K562 (cell line): ENCODE data around the gene CDC14B. TPM values are rescaled to one million over a fixed set of nuclear protein-coding genes. Genes with fewer than 3 reads are reported as not detected.

Experiments used
- ATAC-seq: fragments of 200-7000 bp; cut with Tn5 transposase; 3 replicates; pipeline ENCODE4 v1.9.1; 2020; ENCODE audit warnings: moderate library complexity
- BruUV-seq: library from RNA; stranded (reverse); fragments of 400-500 nt; replicated peaks from 2 replicates; lab custom pipeline; 2021; lab: Mats Ljungman, UMichigan
- CTCF ChIA-PET: fragments of 300-600 bp; formaldehyde crosslinking; extraction: SDS; loops from one replicate; lab custom pipeline; 2021; ENCODE audit warnings: low intra/inter-chr PET ratio; lab: Yijun Ruan, JAX
- POLR2A ChIA-PET: fragments of 300-600, 350-650 bp; sonication (Branson Sonifier 250); formaldehyde crosslinking; extraction: SDS; loops from one replicate; lab custom pipeline; 2021; ENCODE audit warnings: antibody characterized with exemption, inconsistent platforms; lab: Yijun Ruan, JAX
- DNase-seq, 4 experiments: peaks; one replicate each; pipeline versions ENCODE4 v3.0.0 to v3.0.0-alpha.2; 2011 to 2018; ENCODE audit warnings: low spot score in 3 of 4, mixed read lengths in 3 of 4; ENCODE audit errors: extremely low read depth in 1 of 4
- FAIRE-seq: peaks from 2 replicates; lab custom pipeline; 2011; peaks lifted over from hg19 to GRCh38; lab: Jason Lieb, UNC
- H2AFZ ChIP-seq: 2 replicates; pipeline ENCODE4 v1.6.0; 2011; ENCODE audit warnings: low read depth, low read length, control low read depth, inconsistent platforms
- H3K27ac ChIP-seq: fragments of 200-600 bp; 3 replicates; pipeline ENCODE4 v1.8.0; 2011; ENCODE audit warnings: low read depth, mild to moderate bottlenecking, control low read depth, inconsistent platforms, low read length, moderate library complexity, mixed read lengths; ENCODE audit errors: extremely low read depth
- H3K27me3 ChIP-seq, 2 experiments: fragments of 300-600 bp in 1 of 2; 2 replicates in 1 of 2; 3 replicates in 1 of 2; pipeline versions ENCODE4 v1.6.0 to v1.8.0; 2011; ENCODE audit warnings: inconsistent platforms in 2 of 2, low read length in 2 of 2, mild to moderate bottlenecking in 1 of 2, mixed read lengths in 1 of 2, moderate library complexity in 1 of 2; ENCODE audit not compliant: control insufficient read depth in 2 of 2, insufficient read depth in 2 of 2
- H3K36me3 ChIP-seq: fragments of 300-600 bp; 3 replicates; pipeline ENCODE4 v1.8.0; 2011; ENCODE audit warnings: mild to moderate bottlenecking, low read length, inconsistent platforms; ENCODE audit not compliant: control insufficient read depth, insufficient read depth
- H3K4me1 ChIP-seq, 2 experiments: fragments of 200-600 bp in 1 of 2; replicated peaks in 1 of 2; 2 replicates in 1 of 2; 3 replicates in 1 of 2; pipeline versions ENCODE4 v1.5.1 to v1.8.0; 2011; ENCODE audit warnings: inconsistent platforms in 2 of 2, low read length in 2 of 2, mild to moderate bottlenecking in 1 of 2, mixed read lengths in 1 of 2, moderate library complexity in 1 of 2; ENCODE audit not compliant: control insufficient read depth in 2 of 2, insufficient read depth in 2 of 2
- H3K4me2 ChIP-seq: 2 replicates; pipeline ENCODE4 v1.6.1; 2011; ENCODE audit warnings: low read length, control low read depth, inconsistent platforms, mixed read lengths; ENCODE audit not compliant: insufficient read depth
- H3K4me3 ChIP-seq: fragments of 200-600 bp; sonication (generic), shearing (Covaris generic); 2 replicates; pipeline ENCODE4 v1.5.1; 2016; ENCODE audit warnings: control low read depth, inconsistent platforms
- H3K79me2 ChIP-seq: fragments of 200-600 bp; 3 replicates; pipeline ENCODE4 v1.8.0; 2011; ENCODE audit warnings: low read length, inconsistent platforms; ENCODE audit not compliant: control insufficient read depth, insufficient read depth
- H3K9ac ChIP-seq, 2 experiments: 2 replicates each; pipeline versions ENCODE4 v1.6.0 to v1.6.1; 2011; ENCODE audit warnings: low read depth in 2 of 2, low read length in 2 of 2, control low read depth in 1 of 2, inconsistent platforms in 1 of 2, mild to moderate bottlenecking in 1 of 2, mixed read lengths in 1 of 2; ENCODE audit not compliant: insufficient read depth in 1 of 2
- H3K9me1 ChIP-seq: one replicate; pipeline ENCODE4 v1.6.0; 2011; ENCODE audit warnings: inconsistent platforms, mild to moderate bottlenecking, low read length, moderate library complexity; ENCODE audit not compliant: control insufficient read depth, insufficient read depth
- H3K9me3 ChIP-seq: replicated peaks from 2 replicates; pipeline ENCODE4 v1.5.1; 2011; ENCODE audit warnings: low read depth, low read length, inconsistent platforms; ENCODE audit not compliant: control insufficient read depth, insufficient read depth
- H4K20me1 ChIP-seq: replicated peaks from 2 replicates; pipeline ENCODE4 v1.6.1; 2011; ENCODE audit warnings: low read length, inconsistent platforms, mixed read lengths; ENCODE audit not compliant: control insufficient read depth, insufficient read depth
- CBFA2T3 ChIP-seq: fragments of 450-650 bp; IDR thresholded peaks from 2 replicates; pipeline ENCODE4 v1.6.1; 2017
- CCAR2 ChIP-seq: fragments of 200-400 bp; formaldehyde crosslinking; IDR thresholded peaks from 2 replicates; pipeline ENCODE4 v1.6.1; 2017; ENCODE audit warnings: mild to moderate bottlenecking, low read depth, low read length
- FIP1L1 ChIP-seq: fragments of 200-400 bp; formaldehyde crosslinking; IDR thresholded peaks from 2 replicates; pipeline ENCODE4 v1.6.1; 2018; ENCODE audit warnings: mild to moderate bottlenecking, low read depth, low read length; ENCODE audit not compliant: poor library complexity, severe bottlenecking
- HDAC6 ChIP-seq: IDR thresholded peaks from 2 replicates; pipeline ENCODE4 v1.6.1; 2012; ENCODE audit warnings: low read depth, mild to moderate bottlenecking, control low read depth, inconsistent platforms, low read length, moderate library complexity
- KDM5B ChIP-seq: fragments of 200-600 bp; sonication (generic); IDR thresholded peaks from 2 replicates; pipeline ENCODE4 v1.6.1; 2012; ENCODE audit warnings: low read depth, mild to moderate bottlenecking, moderate library complexity, low read length, control low read depth, inconsistent platforms; ENCODE audit not compliant: insufficient replicate concordance
- MXI1 ChIP-seq: IDR thresholded peaks from 2 replicates; pipeline ENCODE4 v1.6.1; 2011; ENCODE audit warnings: low read depth, mild to moderate bottlenecking, improper control_type of control experiment, low read length
- RHOXF2B ChIP-seq: fragments of 250-450 bp; sonication (Bioruptor Pico); conservative IDR thresholded peaks from 2 replicates; pipeline ENCODE4 v1.5.1; 2021
- ZNF140 ChIP-seq: fragments of 250-450 bp; sonication (Bioruptor Pico); IDR thresholded peaks from 2 replicates; pipeline ENCODE4 v1.8.0; 2021; ENCODE audit warnings: moderate library complexity, mild to moderate bottlenecking, inconsistent platforms
- ZNF76 ChIP-seq: fragments of 250-450 bp; sonication (Bioruptor Pico); IDR thresholded peaks from 2 replicates; pipeline ENCODE4 v1.4.0; 2020; ENCODE audit warnings: mild to moderate bottlenecking, moderate library complexity, borderline replicate concordance
- WGBS: fragments of 100-300 bp; shearing (Covaris generic); methylation state at CpG from one replicate; pipeline ENCODE4 v1.1.6; 2016; ENCODE audit warnings: low coverage, mixed read lengths; ENCODE audit not compliant: insufficient coverage; ENCODE audit errors: missing lambda C conversion rate; 5-methylcytosine and 5-hydroxymethylcytosine counted together
- in situ Hi-C: fragments of 300-500 bp; cut with MboI; formaldehyde crosslinking; loops from 4 replicates; pipeline ENCODE4 v1.15.0; 2018; ENCODE audit warnings: inconsistent platforms, mixed read lengths
- intact Hi-C: fragments of 100-400 bp; cut with micrococcal nuclease; formaldehyde crosslinking; loops from 2 replicates; pipeline ENCODE4 v1.14.2; 2022
- polyA plus RNA-seq, 8 experiments: library from polyadenylated mRNA; depleted of rRNA in 4 of 8; stranded (reverse) in 5 of 8; unstranded in 3 of 8; fragments of >200 nt; fragmentation: Nextera tagmentation in 2 of 8; fragmentation: Illumina TruSeq in 1 of 8; extraction: Ambion mirVana in 2 of 8; extraction: Trizol in 1 of 8; gene quantifications; 2 replicates each; pipeline versions ENCODE4 v1.2.1 to v1.2.3, GENCODE V29; 2011 to 2014; ENCODE audit warnings: inconsistent platforms in 1 of 8, missing spikeins in 1 of 8
- total RNA-seq, 7 experiments: library from RNA; depleted of rRNA in 6 of 7; stranded (reverse); fragments of >200 nt in 6 of 7; fragmentation: Illumina TruSeq in 2 of 7; extraction: Trizol in 2 of 7; gene quantifications; 2 replicates each; pipeline versions ENCODE4 v1.2.1 to v1.2.3, GENCODE V29; 2011 to 2021; ENCODE audit warnings: low replicate concordance in 1 of 7
- TF ChIP-seq, protein P1 (sequence below): fragments of 250-450 bp; sonication (Bioruptor Pico); IDR thresholded peaks from 2 replicates; pipeline ENCODE4 v1.5.0; 2021; ENCODE audit warnings: mild to moderate bottlenecking, borderline replicate concordance
- TF ChIP-seq, protein P2 (sequence below): fragments of 450-650 bp; IDR thresholded peaks from 2 replicates; pipeline ENCODE4 v1.6.1; 2018; ENCODE audit not compliant: partially characterized antibody

Gene CDC14B
- total and polyA plus RNA-seq, 9 of the 15 experiments (the other 6 are each of a cell fraction or from before 2014, with no cell fraction given): 1.4 to 6.0 (median 3.8) TPM

DNA sequence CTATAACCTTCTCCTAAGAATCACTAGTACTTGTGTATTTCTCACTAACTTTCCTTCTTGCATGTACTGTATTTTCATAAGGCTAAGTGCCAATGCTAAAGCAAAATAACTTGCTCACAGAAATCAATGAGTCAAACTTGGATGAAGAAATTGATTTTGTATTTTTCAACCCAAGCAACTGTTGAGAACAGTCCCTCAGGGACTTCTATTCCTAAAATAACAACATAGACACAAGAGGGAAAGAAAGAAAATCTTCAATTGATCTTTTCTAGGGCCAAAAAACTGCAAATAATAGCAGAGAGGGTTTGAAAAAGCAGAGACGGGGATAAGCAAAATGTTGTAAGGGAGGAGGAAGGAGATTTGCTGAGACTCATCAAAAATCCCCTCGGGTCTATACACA, 99.9 kb downstream of the CDC14B start:
- in situ Hi-C loops: no loop called here
- intact Hi-C loops: no loop called here
- no peak for ATAC-seq
- TF ChIP-seq CBFA2T3 (no peak), CCAR2 (no peak), ZNF140 (CRISPR knock-in tag) (no peak), KDM5B (no peak), RHOXF2B (CRISPR knock-in tag) (no peak), HDAC6 (no peak), ZNF76 (no peak), MXI1 (no peak), FIP1L1 (no peak)
- TF ChIP-seq, protein P1, sequence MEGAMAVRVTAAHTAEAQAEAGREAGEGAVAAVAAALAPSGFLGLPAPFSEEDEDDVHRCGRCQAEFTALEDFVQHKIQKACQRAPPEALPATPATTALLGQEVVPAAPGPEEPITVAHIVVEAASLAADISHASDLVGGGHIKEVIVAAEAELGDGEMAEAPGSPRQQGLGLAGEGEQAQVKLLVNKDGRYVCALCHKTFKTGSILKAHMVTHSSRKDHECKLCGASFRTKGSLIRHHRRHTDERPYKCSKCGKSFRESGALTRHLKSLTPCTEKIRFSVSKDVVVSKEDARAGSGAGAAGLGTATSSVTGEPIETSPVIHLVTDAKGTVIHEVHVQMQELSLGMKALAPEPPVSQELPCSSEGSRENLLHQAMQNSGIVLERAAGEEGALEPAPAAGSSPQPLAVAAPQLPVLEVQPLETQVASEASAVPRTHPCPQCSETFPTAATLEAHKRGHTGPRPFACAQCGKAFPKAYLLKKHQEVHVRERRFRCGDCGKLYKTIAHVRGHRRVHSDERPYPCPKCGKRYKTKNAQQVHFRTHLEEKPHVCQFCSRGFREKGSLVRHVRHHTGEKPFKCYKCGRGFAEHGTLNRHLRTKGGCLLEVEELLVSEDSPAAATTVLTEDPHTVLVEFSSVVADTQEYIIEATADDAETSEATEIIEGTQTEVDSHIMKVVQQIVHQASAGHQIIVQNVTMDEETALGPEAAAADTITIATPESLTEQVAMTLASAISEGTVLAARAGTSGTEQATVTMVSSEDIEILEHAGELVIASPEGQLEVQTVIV: no peak
- TF ChIP-seq, protein P2, sequence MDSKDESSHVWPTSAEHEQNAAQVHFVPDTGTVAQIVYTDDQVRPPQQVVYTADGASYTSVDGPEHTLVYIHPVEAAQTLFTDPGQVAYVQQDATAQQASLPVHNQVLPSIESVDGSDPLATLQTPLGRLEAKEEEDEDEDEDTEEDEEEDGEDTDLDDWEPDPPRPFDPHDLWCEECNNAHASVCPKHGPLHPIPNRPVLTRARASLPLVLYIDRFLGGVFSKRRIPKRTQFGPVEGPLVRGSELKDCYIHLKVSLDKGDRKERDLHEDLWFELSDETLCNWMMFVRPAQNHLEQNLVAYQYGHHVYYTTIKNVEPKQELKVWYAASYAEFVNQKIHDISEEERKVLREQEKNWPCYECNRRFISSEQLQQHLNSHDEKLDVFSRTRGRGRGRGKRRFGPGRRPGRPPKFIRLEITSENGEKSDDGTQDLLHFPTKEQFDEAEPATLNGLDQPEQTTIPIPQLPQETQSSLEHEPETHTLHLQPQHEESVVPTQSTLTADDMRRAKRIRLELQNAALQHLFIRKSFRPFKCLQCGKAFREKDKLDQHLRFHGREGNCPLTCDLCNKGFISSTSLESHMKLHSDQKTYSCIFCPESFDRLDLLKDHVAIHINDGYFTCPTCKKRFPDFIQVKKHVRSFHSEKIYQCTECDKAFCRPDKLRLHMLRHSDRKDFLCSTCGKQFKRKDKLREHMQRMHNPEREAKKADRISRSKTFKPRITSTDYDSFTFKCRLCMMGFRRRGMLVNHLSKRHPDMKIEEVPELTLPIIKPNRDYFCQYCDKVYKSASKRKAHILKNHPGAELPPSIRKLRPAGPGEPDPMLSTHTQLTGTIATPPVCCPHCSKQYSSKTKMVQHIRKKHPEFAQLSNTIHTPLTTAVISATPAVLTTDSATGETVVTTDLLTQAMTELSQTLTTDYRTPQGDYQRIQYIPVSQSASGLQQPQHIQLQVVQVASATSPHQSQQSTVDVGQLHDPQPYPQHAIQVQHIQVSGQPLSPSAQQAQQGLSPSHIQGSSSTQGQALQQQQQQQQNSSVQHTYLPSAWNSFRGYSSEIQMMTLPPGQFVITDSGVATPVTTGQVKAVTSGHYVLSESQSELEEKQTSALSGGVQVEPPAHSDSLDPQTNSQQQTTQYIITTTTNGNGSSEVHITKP: no peak

More for the DNA sequence above, 99.9 kb downstream of the CDC14B start:
- Histone ChIP-seq H3K4me3 (no peak overlapping the region), H3K4me1 (no peaks in the 10 kb centered on the region), H4K20me1 (no peaks in the 10 kb centered on the region), H3K79me2 (no peaks in the 10 kb centered on the region), H3K9me1 (no peaks in the 10 kb centered on the region), H3K4me2 (no peak overlapping the region), H2AFZ (no peak overlapping the region), H3K9me3 (no peaks in the 10 kb centered on the region), H3K27ac (no peak overlapping the region), H3K36me3 (no peaks in the 10 kb centered on the region), H3K9ac (no peak overlapping the region), H3K27me3 (no peaks in the 10 kb centered on the region)
- WGBS: 32% methylated on average over 2 of the region's 2 CpGs
- CTCF ChIA-PET: no interaction called here
- FAIRE-seq (no peak), DNase-seq (no peak)
- POLR2A ChIA-PET: interaction anchor here (1.1 kb wide), 1 partner anchor 39 kb away, joined by 3 read pairs; no protein-coding TSS in a partner anchor
- no TSS peak for BruUV-seq
